A549 (cell line): ENCODE measurements around the gene TBC1D14. TPM values are rescaled to one million over a fixed set of nuclear protein-coding genes. Genes with fewer than 3 reads are reported as not detected.
"Not testable (repeated sequence)": the region's sequence is repeated elsewhere in the genome, so short reads cannot be mapped to it uniquely, and the experiment has no call there.

Source experiments
- ATAC-seq, 2 experiments: fragments of 200-7000 bp in 1 of 2; fragments of >200 bp in 1 of 2; cut with Nextera tagmentation in 1 of 2; cut with Tn5 transposase in 1 of 2; 3 replicates each; pipeline versions ENCODE4 v1.8.0 to v1.9.1; 2018 to 2020; ENCODE audit warnings: mild to moderate bottlenecking in 1 of 2, moderate library complexity in 1 of 2
- CTCF ChIA-PET: fragments of 300-600 bp; sonication (Branson Sonifier 250); formaldehyde crosslinking; extraction: SDS; loops from one replicate; lab custom pipeline; 2021; ENCODE audit warnings: antibody characterized with exemption, inconsistent platforms; lab: Yijun Ruan, JAX
- POLR2A ChIA-PET: fragments of 350-600 bp; formaldehyde crosslinking; extraction: SDS; loops from one replicate; lab custom pipeline; 2021; ENCODE audit warnings: antibody characterized with exemption, inconsistent platforms; lab: Yijun Ruan, JAX
- DNase-seq, 2 experiments: peaks; one replicate each; pipeline versions ENCODE4 v3.0.0 to v3.0.0-alpha.2; 2011 to 2016; ENCODE audit warnings: low read depth in 1 of 2, low spot score in 1 of 2
- FAIRE-seq: peaks from 2 replicates; lab custom pipeline; 2011; peaks lifted over from hg19 to GRCh38; lab: Jason Lieb, UNC
- H3K27ac ChIP-seq, 2 experiments: fragments of >200 bp; sonication (Bioruptor Twin); formaldehyde crosslinking; 3 replicates each; pipeline ENCODE4 v1.5.1; 2016 to 2017
- H3K4me1 ChIP-seq: fragments of >200 bp; sonication (Bioruptor Twin); formaldehyde crosslinking; 3 replicates; pipeline ENCODE4 v1.6.1; 2016
- H3K4me2 ChIP-seq: fragments of >200 bp; sonication (Bioruptor Twin); formaldehyde crosslinking; 3 replicates; pipeline ENCODE4 v1.6.1; 2016
- H3K4me3 ChIP-seq: fragments of >200 bp; sonication (Bioruptor Twin); formaldehyde crosslinking; 3 replicates; pipeline ENCODE4 v1.5.1; 2016
- H3K9me3 ChIP-seq: fragments of >200 bp; sonication (Bioruptor Twin); formaldehyde crosslinking; 3 replicates; pipeline ENCODE4 v1.6.1; 2016
- KDM1A ChIP-seq: fragments of 200-600 bp; sonication (generic); IDR thresholded peaks from 2 replicates; pipeline ENCODE4 v1.6.1; 2016; ENCODE audit warnings: low read depth, mild to moderate bottlenecking
- POLR2A ChIP-seq: IDR thresholded peaks from 2 replicates; pipeline ENCODE4 v1.6.1; 2012; ENCODE audit warnings: mild to moderate bottlenecking, low read length
- WGBS: methylation state at CpG from one replicate; pipeline ENCODE4 v1.1.6; 2017; ENCODE audit errors: missing lambda C conversion rate; 5-methylcytosine and 5-hydroxymethylcytosine counted together
- polyA plus RNA-seq, 4 experiments: library from polyadenylated mRNA; depleted of rRNA in 3 of 4; stranded (reverse); fragments of >200 nt; fragmentation: RNase III in 1 of 4; extraction: RNeasy Plus Mini Kit Qiagen cat#74134 plus additional on column Dnase treatment in 1 of 4; gene quantifications; 2 replicates in 3 of 4; 3 replicates in 1 of 4; pipeline ENCODE4 v1.2.3, GENCODE V29; 2011 to 2017
- TF ChIP-seq, protein P1 (sequence below): IDR thresholded peaks from 2 replicates; pipeline ENCODE4 v1.6.1; 2012

TBC1D14 gene
- polyA plus RNA-seq, 2 of the 4 experiments (the other 2 are of a cell fraction) = 30.2 to 39.0 TPM

DNA sequence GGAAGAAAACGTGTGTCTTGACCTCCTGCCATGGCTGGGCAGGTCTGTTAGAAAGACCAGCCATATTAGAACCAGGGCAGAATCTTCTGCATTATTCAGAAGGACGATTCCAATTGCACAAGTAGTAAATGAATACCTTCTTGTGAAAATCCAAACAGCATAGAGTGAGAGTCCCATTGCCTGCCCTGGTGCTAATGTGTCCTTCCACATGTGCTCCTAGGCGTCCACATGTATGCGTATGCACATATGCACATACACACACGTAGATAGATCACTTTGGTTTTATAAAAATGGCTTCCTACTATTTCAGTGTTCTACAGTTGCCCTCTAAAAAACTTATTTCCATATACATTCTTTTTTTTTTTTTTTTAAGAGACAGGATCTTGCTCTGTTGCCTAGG lies 168.4 kb downstream of the TBC1D14 start (continued):
- TF ChIP-seq, protein P1, sequence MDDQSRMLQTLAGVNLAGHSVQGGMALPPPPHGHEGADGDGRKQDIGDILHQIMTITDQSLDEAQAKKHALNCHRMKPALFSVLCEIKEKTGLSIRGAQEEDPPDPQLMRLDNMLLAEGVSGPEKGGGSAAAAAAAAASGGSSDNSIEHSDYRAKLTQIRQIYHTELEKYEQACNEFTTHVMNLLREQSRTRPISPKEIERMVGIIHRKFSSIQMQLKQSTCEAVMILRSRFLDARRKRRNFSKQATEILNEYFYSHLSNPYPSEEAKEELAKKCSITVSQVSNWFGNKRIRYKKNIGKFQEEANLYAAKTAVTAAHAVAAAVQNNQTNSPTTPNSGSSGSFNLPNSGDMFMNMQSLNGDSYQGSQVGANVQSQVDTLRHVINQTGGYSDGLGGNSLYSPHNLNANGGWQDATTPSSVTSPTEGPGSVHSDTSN = no peak
- TF ChIP-seq KDM1A (no peak), POLR2A (no peak)

DNA sequence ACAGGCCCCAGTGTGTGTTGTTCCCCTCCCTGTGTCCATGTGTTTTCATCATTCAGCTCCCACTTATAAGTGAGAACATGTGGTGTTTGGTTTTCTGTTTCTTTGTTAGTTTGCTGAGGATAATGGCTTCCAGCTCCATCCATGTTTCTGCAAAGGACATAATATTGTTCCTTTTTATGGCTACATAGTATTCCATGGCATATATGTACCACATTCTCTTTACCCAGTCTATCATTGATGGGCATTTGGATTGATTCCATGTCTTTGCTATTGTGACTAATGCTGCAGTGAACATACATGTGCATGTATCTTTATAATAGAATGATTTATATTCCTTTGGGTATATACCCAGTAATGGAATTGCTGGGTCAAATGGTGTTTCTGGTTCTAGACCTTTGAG lies 169.9 kb downstream of the TBC1D14 start:
- POLR2A ChIA-PET, ATAC-seq, H3K4me1 ChIP-seq, DNase-seq, H3K4me2 ChIP-seq, H3K9me3 ChIP-seq, H3K27ac ChIP-seq, H3K4me3 ChIP-seq, FAIRE-seq: not testable (repeated sequence)
- CTCF ChIA-PET = interaction anchor here (0.7 to 9.9 kb wide), 4 partner anchors 10 to 359 kb away, joined by 3 to 69 read pairs (median 4); partner anchors contain the start of gene GRPEL1

DNA sequence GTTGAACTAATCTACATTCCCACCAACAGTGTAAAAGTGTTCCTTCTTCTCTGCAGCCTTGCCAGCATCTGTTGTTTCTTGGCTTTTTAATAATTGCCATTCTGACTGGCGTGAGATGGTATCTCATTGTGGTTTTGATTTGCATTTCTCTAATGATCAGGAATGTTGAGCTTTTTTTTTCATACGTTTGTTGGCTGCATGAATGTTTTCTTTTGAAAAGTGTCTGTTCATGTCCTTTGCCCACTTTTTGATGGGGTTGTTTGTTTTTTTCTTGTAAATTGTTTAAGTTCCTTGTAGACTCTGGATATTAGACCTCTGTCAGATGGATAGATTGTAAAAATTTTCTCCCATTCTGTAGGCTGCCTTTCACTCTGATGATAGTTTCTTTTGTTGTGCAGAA lies 170.3 kb downstream of the TBC1D14 start:
- H3K27ac ChIP-seq, POLR2A ChIA-PET, H3K4me2 ChIP-seq, DNase-seq, ATAC-seq, FAIRE-seq, H3K4me1 ChIP-seq, H3K4me3 ChIP-seq, H3K9me3 ChIP-seq: not testable (repeated sequence)
- CTCF ChIA-PET = interaction anchor here (1.2 to 9.9 kb wide), 5 partner anchors 10 to 360 kb away, joined by 3 to 69 read pairs (median 4); partner anchors contain the start of gene GRPEL1
- WGBS = 54% methylated on average over 2 of the region's 2 CpGs

Other genes starting within 250 kb of the TBC1D14 start
- 171 and 291 TPM in 2 replicates for gene S100P, start 215.9 kb upstream of the TBC1D14 start, polyA plus RNA-seq (2011; rRNA removed)
- 11.4 to 20.9 TPM (median 16.0 TPM) in 3 replicates for gene S100P, start 215.9 kb upstream of the TBC1D14 start, polyA plus RNA-seq (2017; fragmentation: RNase III; extraction: RNeasy Plus Mini Kit Qiagen cat#74134 plus additional on column Dnase treatment)
- 42.8 and 78.2 TPM in 2 replicates for gene MRFAP1L1, start 200.0 kb upstream of the TBC1D14 start, polyA plus RNA-seq (2011; rRNA removed)
- 41.3 to 46.7 TPM (median 46.1 TPM) in 3 replicates for gene MRFAP1L1, start 200.0 kb upstream of the TBC1D14 start, polyA plus RNA-seq (2017; fragmentation: RNase III; extraction: RNeasy Plus Mini Kit Qiagen cat#74134 plus additional on column Dnase treatment)
- gene BLOC1S4, start 193.7 kb upstream of the TBC1D14 start, polyA plus RNA-seq (2011; rRNA removed) = 11.7 and 13.2 TPM in 2 replicates
- 11.4 to 13.9 TPM (median 12.6 TPM) in 3 replicates for gene BLOC1S4, start 193.7 kb upstream of the TBC1D14 start, polyA plus RNA-seq (2017; fragmentation: RNase III; extraction: RNeasy Plus Mini Kit Qiagen cat#74134 plus additional on column Dnase treatment)
- gene KIAA0232, start 127.1 kb upstream of the TBC1D14 start, polyA plus RNA-seq (2011; rRNA removed) = 21.5 and 25.2 TPM in 2 replicates
- 9.3 to 10.6 TPM (median 10.5 TPM) in 3 replicates for gene KIAA0232, start 127.1 kb upstream of the TBC1D14 start, polyA plus RNA-seq (2017; fragmentation: RNase III; extraction: RNeasy Plus Mini Kit Qiagen cat#74134 plus additional on column Dnase treatment)
- gene TADA2B, start 133.5 kb downstream of the TBC1D14 start, polyA plus RNA-seq (2011; rRNA removed) = 6.0 and 6.7 TPM in 2 replicates
- 10.1 to 11.3 TPM (median 10.8 TPM) in 3 replicates for gene TADA2B, start 133.5 kb downstream of the TBC1D14 start, polyA plus RNA-seq (2017; fragmentation: RNase III; extraction: RNeasy Plus Mini Kit Qiagen cat#74134 plus additional on column Dnase treatment)
- 50.9 and 72.0 TPM in 2 replicates for gene GRPEL1, start 158.2 kb downstream of the TBC1D14 start, polyA plus RNA-seq (2011; rRNA removed)
- gene GRPEL1, start 158.2 kb downstream of the TBC1D14 start, polyA plus RNA-seq (2017; fragmentation: RNase III; extraction: RNeasy Plus Mini Kit Qiagen cat#74134 plus additional on column Dnase treatment) = 45.5 to 57.6 TPM (median 46.2 TPM) in 3 replicates